Stimulated activated CD8-positive, alpha-beta memory T cell treated with anti-CD3 and anti-CD28 coated beads, Interleukin-12 subunit alpha, Interleukin-12 subunit beta, amount 100 ng/mL, for 24 hours (primary cell): ENCODE data around the gene CYTL1.
"Not testable (repeated sequence)": the region's sequence is repeated elsewhere in the genome, so short reads cannot be mapped to it uniquely, and the experiment has no call there.

ENCODE experiments used
- DNase-seq: peaks from one replicate; pipeline ENCODE4 v3.0.0-alpha.2; 2020; ENCODE audit errors: extremely low read depth

CYTL1 gene

GRCh38 chr4:5033281-5033841 lies 14.1 kb upstream of the CYTL1 start:
- DNase-seq: no peak

GRCh38 chr4:5032813-5033212 lies 13.6 kb upstream of the CYTL1 start:
- no peak for DNase-seq

GRCh38 chr4:5030927-5031326 lies 11.7 kb upstream of the CYTL1 start:
- DNase-seq: no peak

- no peak for DNase-seq
Measured at GRCh38 chr4:5030221-5030620, 11.0 kb upstream of the CYTL1 start.

GRCh38 chr4:5029447-5029846 lies 10.2 kb upstream of the CYTL1 start:
- no peak for DNase-seq

GRCh38 chr4:5028480-5028879 lies 9.2 kb upstream of the CYTL1 start:
- DNase-seq: no peak

- DNase-seq: no peak
Measured at GRCh38 chr4:5027346-5027745, 8.1 kb upstream of the CYTL1 start.

GRCh38 chr4:5026371-5026770 lies 7.1 kb upstream of the CYTL1 start:
- DNase-seq: no peak

GRCh38 chr4:5024673-5025072 lies 5.4 kb upstream of the CYTL1 start:
- no peak for DNase-seq

- no peak for DNase-seq
Measured at GRCh38 chr4:5021546-5021945, 2.3 kb upstream of the CYTL1 start.

- no peak for DNase-seq
Measured at GRCh38 chr4:5020341-5020740, 1.1 kb upstream of the CYTL1 start.

GRCh38 chr4:5019796-5020195 lies 538 bp upstream of the CYTL1 start:
- DNase-seq: no peak

GRCh38 chr4:5018603-5019002 lies 655 bp downstream of the CYTL1 start:
- DNase-seq: no peak

GRCh38 chr4:5018096-5018495 lies 1.2 kb downstream of the CYTL1 start:
- no peak for DNase-seq

GRCh38 chr4:5014007-5014682 lies 5.1 kb downstream of the CYTL1 start:
- DNase-seq: no peak

- no peak for DNase-seq
Measured at GRCh38 chr4:5012958-5013357, 6.3 kb downstream of the CYTL1 start.

GRCh38 chr4:5012244-5012898 lies 6.9 kb downstream of the CYTL1 start:
- no peak for DNase-seq

- no peak for DNase-seq
Measured at GRCh38 chr4:5010984-5011383, 8.3 kb downstream of the CYTL1 start.

GRCh38 chr4:5009796-5010195 lies 9.5 kb downstream of the CYTL1 start:
- no peak for DNase-seq

GRCh38 chr4:5006932-5007331 lies 12.3 kb downstream of the CYTL1 start:
- not testable (repeated sequence) for DNase-seq

GRCh38 chr4:5004496-5004895 lies 14.8 kb downstream of the CYTL1 start:
- DNase-seq: no peak

- DNase-seq: no peak
Measured at GRCh38 chr4:5003918-5004317, 15.3 kb downstream of the CYTL1 start.

- DNase-seq: no peak
Measured at GRCh38 chr4:5003372-5003857, 15.8 kb downstream of the CYTL1 start.
